Dermis microvascular lymphatic vessel endothelial cell (primary cell): ENCODE measurements around the gene GPR153. TPM values are rescaled to one million over a fixed set of nuclear protein-coding genes. Genes with fewer than 3 reads are reported as not detected.

Experiments
- DNase-seq, 2 donors: peaks; one replicate each; pipeline versions ENCODE4 v3.0.0 to v3.0.0-alpha.2; 2010; ENCODE audit warnings: low read depth in 2 of 2
- total RNA-seq: library from RNA; depleted of rRNA; stranded (reverse); fragments of >200 nt; gene quantifications from 2 replicates; pipeline ENCODE4 v1.2.1, GENCODE V29; 2014

GPR153 gene
- total RNA-seq, 1 donor from 2014 or later: 0.90 TPM

DNA sequence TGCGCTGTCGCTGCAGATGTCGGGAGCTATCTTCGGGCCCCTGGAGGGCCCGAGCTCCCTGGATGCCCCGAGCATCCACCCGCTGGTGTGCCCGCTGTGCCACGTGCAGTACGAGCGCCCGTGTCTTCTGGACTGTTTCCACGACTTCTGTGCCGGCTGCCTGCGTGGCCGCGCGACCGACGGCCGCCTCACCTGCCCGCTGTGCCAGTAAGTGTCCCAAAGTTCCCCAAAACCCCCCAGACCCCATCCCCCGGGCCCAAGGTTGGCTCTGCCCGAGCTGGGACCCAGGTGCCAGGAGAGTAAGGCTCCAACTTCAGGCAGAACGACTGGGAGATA is 54.4 kb downstream of the GPR153 start:
- no peak for DNase-seq

DNA sequence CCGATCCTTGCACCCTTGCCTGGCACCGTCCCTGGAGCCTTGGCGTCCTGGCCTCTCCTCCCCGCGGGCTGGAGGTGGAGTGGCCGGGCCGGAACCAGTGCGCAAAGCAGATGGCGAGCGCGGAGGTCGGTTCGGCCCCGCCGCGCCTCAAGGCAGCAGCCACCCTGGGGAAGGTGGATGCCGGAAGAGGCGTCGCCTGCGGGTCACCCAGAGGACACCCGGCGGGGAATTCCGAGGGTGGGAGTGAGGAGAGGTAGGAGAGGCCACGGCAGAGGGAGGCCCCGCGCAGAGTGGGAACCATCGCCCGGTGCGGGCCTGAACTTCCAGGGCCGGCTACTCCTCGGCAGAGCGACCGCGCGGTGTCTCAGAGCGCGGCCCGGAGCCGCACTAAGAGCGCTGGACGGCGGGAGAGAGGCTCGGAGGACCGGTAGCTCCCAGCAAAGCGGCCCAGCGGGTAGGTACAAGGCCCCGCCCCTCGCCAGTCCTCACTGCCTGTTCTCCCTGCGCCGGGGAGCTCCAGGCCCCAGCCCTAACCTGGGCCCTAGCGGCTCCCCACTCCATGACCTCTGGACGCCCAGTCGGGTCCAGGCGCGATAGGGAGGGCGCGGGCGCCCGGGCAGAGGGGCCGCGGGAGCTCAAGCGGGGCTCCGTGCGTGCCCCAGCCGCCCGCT is 54.9 kb downstream of the GPR153 start, which contains the start of gene RNF207:
Gene RNF207 (plus strand): TSS at position 271 of the 671 bp plus-strand sequence. CDS start 417 bp downstream, outside the sequence.
- peak in 1 of 2 donors; percentile 56 for DNase-seq

DNA sequence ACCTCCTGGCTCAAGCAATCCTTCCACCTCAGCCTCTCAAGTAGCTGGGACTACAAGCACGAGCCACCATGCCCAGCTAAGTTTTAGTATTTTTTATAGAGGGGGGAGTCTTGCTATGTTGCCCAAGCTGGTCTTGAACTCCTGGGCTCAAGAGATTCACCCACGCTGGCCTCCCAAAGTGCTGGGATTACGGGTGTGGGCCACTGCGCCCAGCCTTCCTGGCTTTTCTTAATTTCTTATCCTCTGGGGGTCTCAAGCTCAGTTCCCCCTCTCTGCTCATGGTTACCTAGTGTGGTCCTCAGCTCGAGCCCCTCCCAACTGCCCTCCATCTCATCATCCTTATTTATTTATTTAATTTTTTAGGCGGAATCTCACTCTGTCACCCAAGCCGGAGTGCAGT is 58.6 kb downstream of the GPR153 start:
- no peak for DNase-seq

DNA sequence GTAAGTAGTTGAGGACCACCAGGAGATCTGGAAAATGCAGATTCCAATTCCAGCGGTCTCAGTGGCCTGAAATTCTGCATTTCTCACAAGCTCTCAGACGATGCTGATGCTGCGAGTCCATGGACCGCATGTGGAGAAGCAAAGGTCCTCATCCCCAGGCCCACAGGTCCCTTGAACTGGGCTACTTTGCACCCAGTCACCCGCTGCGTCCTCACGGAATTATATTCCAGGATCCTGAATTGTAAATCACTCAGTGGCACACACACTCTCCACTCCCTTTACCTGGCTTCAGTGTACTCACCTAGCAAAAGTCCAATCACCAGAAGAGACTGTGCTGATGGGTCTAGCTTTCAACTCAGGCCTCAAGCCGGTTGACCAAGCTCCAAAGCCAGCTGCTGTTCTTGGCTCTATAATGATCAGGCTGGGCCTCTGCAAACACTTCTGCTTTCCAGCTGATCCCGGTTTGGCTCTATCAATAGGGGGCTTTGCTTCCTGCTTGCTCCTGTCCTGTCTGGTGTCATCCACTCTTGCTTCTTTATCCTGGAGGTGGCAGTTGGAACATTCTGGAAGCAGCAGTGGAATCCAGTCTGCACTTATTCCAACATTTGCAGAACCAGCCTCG is 60.6 kb downstream of the GPR153 start:
- DNase-seq: no peak

DNA sequence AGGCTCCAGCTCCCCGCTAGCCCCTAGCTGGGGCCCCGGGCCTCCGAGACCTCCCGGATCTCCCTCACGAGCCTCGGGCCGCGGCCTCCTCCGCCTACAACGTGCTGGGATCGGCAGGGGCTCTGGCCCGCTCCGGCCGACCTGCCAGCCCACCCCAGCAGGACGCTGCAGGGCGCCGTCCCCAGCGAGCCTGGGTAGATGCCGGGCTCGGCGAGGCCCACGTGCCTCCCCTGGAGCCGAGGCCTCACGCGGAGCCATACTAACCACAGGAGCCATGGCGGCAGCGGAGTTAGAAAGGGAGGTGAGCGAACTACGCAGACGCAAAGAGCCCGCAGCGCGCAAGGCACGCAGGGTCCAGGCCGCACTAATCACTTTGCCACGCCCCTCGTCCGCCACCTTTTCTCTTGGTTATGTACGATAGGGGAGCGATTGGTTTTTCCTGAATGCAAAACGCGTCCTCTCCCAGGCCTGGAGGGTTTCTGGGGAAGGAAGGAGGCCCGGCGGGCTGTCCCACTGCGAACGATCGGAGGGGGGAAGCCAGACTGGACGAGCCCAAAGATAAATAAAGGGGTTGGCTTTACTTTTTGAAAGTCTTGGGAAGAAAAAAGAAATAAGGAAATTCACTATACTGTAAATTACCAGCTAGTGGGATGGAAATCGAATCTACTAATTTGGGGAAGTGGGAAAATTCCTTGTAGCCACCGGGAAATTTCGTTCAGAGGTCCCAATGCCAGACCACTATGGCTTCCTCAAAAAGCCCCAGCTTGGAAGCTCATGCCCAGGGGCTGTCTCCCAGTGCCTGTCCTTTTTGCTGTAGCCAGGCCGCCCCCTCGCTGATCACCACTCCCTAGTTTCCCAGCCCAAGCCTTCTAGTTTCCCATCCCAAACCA is 61.4 kb downstream of the GPR153 start, which contains the start of gene RPL22:
Gene RPL22 (minus strand): TSS at position 298 of the 890 bp plus-strand sequence. CDS start 22 bp downstream, at position 276.
- peak; percentile 99 for DNase-seq

DNA sequence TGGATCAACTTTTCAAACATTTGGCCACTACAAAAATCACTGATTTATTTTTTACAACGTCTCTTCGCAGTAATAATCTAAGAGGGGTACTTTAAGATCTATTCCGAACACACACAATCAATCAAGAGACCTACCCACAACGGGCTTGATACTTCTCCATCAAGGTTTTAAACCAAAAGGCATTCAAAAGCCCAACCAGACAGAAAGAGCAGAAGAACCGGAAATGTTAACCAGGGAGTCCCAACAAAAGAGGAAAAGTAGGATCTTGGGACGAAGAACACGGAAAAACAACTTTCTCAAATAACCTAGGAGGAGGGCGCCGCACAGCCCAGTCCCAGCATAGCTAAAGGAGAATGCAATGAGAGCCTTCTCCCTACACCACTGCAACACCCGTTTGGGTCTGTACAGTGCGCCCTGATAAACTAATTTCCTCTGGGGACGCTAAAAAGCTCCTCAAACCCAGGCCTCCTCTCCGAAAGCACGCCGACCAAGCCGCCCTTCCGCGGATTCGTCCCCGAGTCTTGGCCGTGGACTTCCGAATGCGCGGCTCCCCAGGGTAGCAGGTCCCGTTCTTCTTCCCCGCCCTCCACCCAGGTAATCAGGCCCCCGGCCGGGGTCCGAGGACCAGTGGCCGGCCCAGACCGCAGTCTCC is 62.1 kb downstream of the GPR153 start:
- no peak for DNase-seq

DNA sequence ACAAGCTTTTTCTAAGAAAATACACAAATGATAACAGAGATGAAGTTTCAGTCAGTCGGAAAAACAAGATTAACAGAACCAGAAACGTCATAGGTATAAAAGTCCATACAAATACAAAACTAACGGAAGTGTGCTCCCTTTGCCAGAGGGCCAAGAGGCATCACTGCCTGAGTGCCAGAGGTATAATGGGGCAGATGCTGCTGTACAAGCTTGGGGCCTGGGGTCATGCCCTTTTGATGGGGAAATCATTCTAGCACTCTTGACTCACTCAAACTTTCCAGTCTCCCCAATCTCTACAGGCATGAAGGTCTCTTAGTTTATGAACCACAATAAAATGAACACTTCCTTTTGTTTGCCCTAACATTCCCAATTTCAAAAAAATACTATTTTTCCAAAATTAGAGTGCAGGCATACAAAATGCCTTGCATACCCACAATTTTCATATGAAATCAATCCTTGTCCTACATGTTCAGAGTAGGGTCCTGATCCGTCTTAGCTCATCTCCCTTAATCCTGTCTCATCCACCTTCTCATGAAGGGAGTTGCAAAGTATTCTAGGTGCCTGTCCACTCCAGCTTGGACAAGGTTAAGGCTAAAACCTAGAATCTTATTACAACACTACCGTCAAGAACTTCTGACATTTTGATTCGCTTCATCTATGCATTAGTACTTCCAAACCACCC is 63.0 kb downstream of the GPR153 start:
- no peak for DNase-seq

Other genes starting within 250 kb of the GPR153 start
- 1.4 and 1.5 TPM in 2 replicates for gene KCNAB2, start 215.2 kb downstream of the GPR153 start, total RNA-seq
- under 0.01 TPM in 2 replicates for gene CHD5, start 80.8 kb downstream of the GPR153 start, total RNA-seq
- gene RPL22, start 61.5 kb downstream of the GPR153 start, total RNA-seq: 116 and 132 TPM in 2 replicates
- 3.3 and 4.0 TPM in 2 replicates for gene RNF207, start 55.0 kb downstream of the GPR153 start, total RNA-seq
- gene ICMT, start 25.1 kb downstream of the GPR153 start, total RNA-seq: 74.3 and 82.3 TPM in 2 replicates
- not detected in 2 replicates for gene HES3, start 16.9 kb downstream of the GPR153 start, total RNA-seq
- 21.8 and 23.9 TPM in 2 replicates for gene ACOT7, start 132.7 kb upstream of the GPR153 start, total RNA-seq
- 16.2 and 17.6 TPM in 2 replicates for gene HES2, start 158.8 kb upstream of the GPR153 start, total RNA-seq
- gene ESPN, start 163.7 kb upstream of the GPR153 start, total RNA-seq: 0.90 and 1.3 TPM in 2 replicates
- 5.6 and 7.1 TPM in 2 replicates for gene TNFRSF25, start 205.1 kb upstream of the GPR153 start, total RNA-seq
- 21.2 and 23.4 TPM in 2 replicates for gene PLEKHG5, start 230.6 kb upstream of the GPR153 start, total RNA-seq